ENCODE data around the gene LRRC15. TPM values are rescaled to one million over a fixed set of nuclear protein-coding genes. Genes with fewer than 3 reads are reported as not detected.

Gene LRRC15
- total RNA-seq, 4 donors from 2014 or later, result 0.79 to 6.7 (median 1.4) TPM

GRCh38 chr3:194306771-194307640, 62.5 kb downstream of the LRRC15 start:
- Histone ChIP-seq H3K27ac (peak overlapping the region in 1 of 3 donors; percentile 4), H3K9me3 (no peaks in the 10 kb centered on the region), H3K36me3 (no peaks in the 10 kb centered on the region), H3K27me3 (no peaks in the 10 kb centered on the region), H3K4me1 (peaks cover 6 to 25% of the 10 kb centered on the region in 2 donors), H3K4me3 (replicated peaks in 1 of 3) (no peak overlapping the region)
- TF ChIP-seq CTCF (IDR thresholded peaks at IDR 0.05) (no peak), POLR2A (IDR thresholded peaks at IDR 0.05) (no peak)
- intact Hi-C loops (cut with DNase I), result no loop called here
- DNase-seq, result peak; percentile 67 to 74
- WGBS, 2 donors, result 35 to 54% methylated on average over 13 of the region's 13 CpGs

- WGBS, 2 donors, result 57 to 66% methylated on average over 6 to 7 of the region's 11 CpGs
- TF ChIP-seq POLR2A (IDR thresholded peaks at IDR 0.05) (no peak), CTCF (IDR thresholded peaks at IDR 0.05) (no peak)
- DNase-seq, result no peak
- Histone ChIP-seq H3K27me3 (no peaks in the 10 kb centered on the region), H3K4me1 (peaks cover 6 to 17% of the 10 kb centered on the region in 2 donors), H3K4me3 (replicated peaks in 1 of 3) (no peak overlapping the region), H3K9me3 (no peaks in the 10 kb centered on the region), H3K27ac (no peak overlapping the region), H3K36me3 (no peaks in the 10 kb centered on the region)
- intact Hi-C loops (cut with DNase I), result no loop called here
Measured at GRCh38 chr3:194306109-194306686, 63.3 kb downstream of the LRRC15 start.

GRCh38 chr3:194305356-194306108, 64.0 kb downstream of the LRRC15 start:
- TF ChIP-seq POLR2A (IDR thresholded peaks at IDR 0.05) (no peak), CTCF (IDR thresholded peaks at IDR 0.05) (no peak)
- Histone ChIP-seq H3K27ac (no peak overlapping the region), H3K4me3 (replicated peaks in 1 of 3) (no peak overlapping the region), H3K9me3 (no peaks in the 10 kb centered on the region), H3K36me3 (no peaks in the 10 kb centered on the region), H3K27me3 (no peaks in the 10 kb centered on the region), H3K4me1 (peaks cover 6 to 17% of the 10 kb centered on the region in 2 donors)
- intact Hi-C loops (cut with DNase I), result no loop called here
- 86 to 92% methylated on average over 11 of the region's 11 CpGs for WGBS, 2 donors
- DNase-seq, result no peak

Other genes with a start within 250 kb of the LRRC15 start
- 100 to 1,000 TPM; 127 to 193 (median 159) TPM for gene HES1, start 233.6 kb downstream of the LRRC15 start, total RNA-seq
- not detected for gene CPN2, start 18.4 kb downstream of the LRRC15 start, total RNA-seq
- gene GP5, start 29.5 kb upstream of the LRRC15 start, total RNA-seq, result 1 to 10 TPM in 1 of 4 donors, under 1 TPM in 3; 0.39 to 1.2 (median 0.74) TPM
- 100 to 1,000 TPM; 262 to 426 (median 341) TPM for gene ATP13A3, start 117.3 kb upstream of the LRRC15 start, total RNA-seq

Measured in thyroid gland (tissue), 4 donors.